ENCODE data around the gene FAM81B.

Gene FAM81B

GRCh38 chr5:95460665-95461064 is 69.5 kb downstream of the FAM81B start:
- DNase-seq (ENCODE audit: low read depth in 2 of 2, low spot score in 1 of 2), result no peak

DNA sequence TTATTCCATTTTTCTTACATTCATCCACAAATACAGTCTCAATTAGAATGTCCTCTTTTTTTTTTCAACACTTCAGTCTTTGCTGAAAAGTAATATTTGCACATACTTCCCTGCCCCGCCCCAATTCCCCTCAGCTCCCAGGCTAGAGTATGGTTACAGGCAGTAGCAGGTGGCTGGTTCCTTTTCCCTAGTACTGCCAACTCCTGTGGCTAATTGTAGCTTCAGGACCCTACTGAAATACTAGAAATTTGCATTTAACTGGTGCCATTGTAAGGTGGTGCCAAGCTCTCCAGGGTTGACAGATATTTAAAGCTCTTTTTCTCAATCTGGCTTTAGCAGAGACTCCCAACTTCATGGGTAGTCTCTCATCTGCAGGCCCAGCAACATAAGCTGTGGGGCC is 80.3 kb downstream of the FAM81B start:
- DNase-seq (ENCODE audit: low read depth in 2 of 2, low spot score in 1 of 2), result no peak

- no peak for DNase-seq (ENCODE audit: low read depth in 2 of 2, low spot score in 1 of 2)
Measured at GRCh38 chr5:95471942-95472341, 80.8 kb downstream of the FAM81B start.

GRCh38 chr5:95484421-95484820 is 93.3 kb downstream of the FAM81B start:
- no peak for DNase-seq (ENCODE audit: low read depth in 2 of 2, low spot score in 1 of 2)

DNA sequence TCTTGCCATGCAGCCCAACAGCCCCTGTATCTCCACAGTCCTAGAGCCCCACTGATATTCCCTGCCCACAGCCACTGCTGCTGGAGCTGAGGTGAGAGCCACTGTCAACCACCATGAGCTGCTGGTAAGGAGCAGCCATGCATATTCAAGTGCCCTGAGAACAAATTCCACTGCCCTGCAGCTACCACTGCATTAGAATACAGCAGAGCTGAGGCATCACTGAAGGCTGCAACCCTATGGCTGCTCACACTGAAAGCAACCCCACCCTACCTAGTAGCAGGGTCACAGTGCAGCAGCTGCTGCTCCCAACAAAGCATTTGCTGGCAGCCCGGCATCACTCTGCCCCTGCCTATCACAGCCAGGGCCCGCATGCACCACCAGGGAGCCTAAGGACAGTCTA is 95.0 kb downstream of the FAM81B start:
- DNase-seq (ENCODE audit: low read depth in 2 of 2, low spot score in 1 of 2), result no peak

DNA sequence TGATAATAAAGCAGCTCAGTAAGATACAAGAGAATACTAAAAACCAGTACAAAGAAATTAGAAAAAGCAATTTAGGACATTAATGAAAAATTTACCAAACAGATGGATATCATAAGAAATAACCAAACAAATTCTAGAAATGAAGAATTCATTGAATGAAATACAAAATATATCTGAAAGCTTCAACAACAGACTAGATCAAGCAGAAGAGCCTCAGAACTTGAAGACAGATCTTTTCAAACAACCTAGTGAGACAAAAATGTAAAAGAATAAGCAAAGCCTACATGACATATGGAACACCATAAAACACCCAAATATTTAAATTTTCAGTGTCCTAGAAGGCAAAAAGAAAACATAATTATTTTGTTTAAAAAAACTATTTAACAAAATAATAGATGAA is 96.7 kb downstream of the FAM81B start:
- DNase-seq (ENCODE audit: low read depth in 2 of 2, low spot score in 1 of 2), result no peak

Measured in stimulated activated CD8-positive, alpha-beta memory T cell treated with anti-CD3 and anti-CD28 coated beads, Interleukin-4, amount 100 ng/mL, for 4 hours (primary cell).